ENCODE measurements around the gene DNM3. TPM values are rescaled to one million over a fixed set of nuclear protein-coding genes. Genes with fewer than 3 reads are reported as not detected.

DNM3 gene
- total and polyA plus RNA-seq, 2 experiments from 2014 or later, result 5.2 to 12.2 TPM

DNA sequence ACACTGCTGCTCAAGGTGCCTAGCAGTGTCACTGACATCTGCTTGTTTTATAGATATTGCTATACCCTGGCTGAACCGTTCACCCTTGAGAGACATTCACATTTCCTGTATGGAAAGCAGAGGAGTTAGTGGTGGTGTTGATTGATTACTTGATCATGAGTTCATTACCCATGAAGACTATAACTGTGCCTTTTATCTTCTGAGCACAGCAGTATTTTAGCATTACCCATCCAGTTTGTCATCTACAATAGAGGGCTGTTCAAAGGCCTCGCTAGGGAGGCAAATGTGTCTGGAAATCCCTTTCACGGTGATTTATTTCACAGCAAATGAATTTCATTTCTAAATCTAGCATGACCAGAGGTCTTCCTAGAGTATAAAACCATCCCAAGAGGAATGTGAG, 160.0 kb downstream of the DNM3 start:
- Mint-ChIP-seq H3K4me1 (no peaks in the 10 kb centered on the region), H3K9me3 (no peaks in the 10 kb centered on the region)

More for the DNA sequence above, 160.0 kb downstream of the DNM3 start:
- no peak overlapping the region for H3K4me2 ChIP-seq
- no peak overlapping the region for H3K4me3 Mint-ChIP-seq
- H3K27me3 ChIP-seq (ENCODE audit: insufficient read depth), result no peaks in the 10 kb centered on the region
- H3F3A ChIP-seq (replicated peaks; ENCODE audit: low read depth), result no peaks in the 10 kb centered on the region
- no peak overlapping the region for H3K27ac ChIP-seq (ENCODE audit: low read depth)
- no peaks in the 10 kb centered on the region for H3K36me3 ChIP-seq (ENCODE audit: insufficient read depth)
- H3K4me1 ChIP-seq (ENCODE audit: insufficient read depth), result no peaks in the 10 kb centered on the region
- DNase-seq (ENCODE audit: low spot score), result no peak
- no peak for TF ChIP-seq ZNF114 (CRISPR knock-in tag; IDR thresholded peaks at IDR 0.05)
- TF ChIP-seq EZH2phosphoT487 (IDR thresholded peaks at IDR 0.05; ENCODE audit: unreplicated experiment), result no peak
- no peak for TF ChIP-seq CREB1 (CRISPR knock-in tag; IDR thresholded peaks at IDR 0.05; ENCODE audit: low read depth)
- TF ChIP-seq, protein P1, sequence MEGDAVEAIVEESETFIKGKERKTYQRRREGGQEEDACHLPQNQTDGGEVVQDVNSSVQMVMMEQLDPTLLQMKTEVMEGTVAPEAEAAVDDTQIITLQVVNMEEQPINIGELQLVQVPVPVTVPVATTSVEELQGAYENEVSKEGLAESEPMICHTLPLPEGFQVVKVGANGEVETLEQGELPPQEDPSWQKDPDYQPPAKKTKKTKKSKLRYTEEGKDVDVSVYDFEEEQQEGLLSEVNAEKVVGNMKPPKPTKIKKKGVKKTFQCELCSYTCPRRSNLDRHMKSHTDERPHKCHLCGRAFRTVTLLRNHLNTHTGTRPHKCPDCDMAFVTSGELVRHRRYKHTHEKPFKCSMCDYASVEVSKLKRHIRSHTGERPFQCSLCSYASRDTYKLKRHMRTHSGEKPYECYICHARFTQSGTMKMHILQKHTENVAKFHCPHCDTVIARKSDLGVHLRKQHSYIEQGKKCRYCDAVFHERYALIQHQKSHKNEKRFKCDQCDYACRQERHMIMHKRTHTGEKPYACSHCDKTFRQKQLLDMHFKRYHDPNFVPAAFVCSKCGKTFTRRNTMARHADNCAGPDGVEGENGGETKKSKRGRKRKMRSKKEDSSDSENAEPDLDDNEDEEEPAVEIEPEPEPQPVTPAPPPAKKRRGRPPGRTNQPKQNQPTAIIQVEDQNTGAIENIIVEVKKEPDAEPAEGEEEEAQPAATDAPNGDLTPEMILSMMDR (conservative IDR thresholded peaks at IDR 0.05; ENCODE audit: low read depth in 2 of 2), result no peak
- no peak for TF ChIP-seq JUNB (IDR thresholded peaks at IDR 0.05; ENCODE audit: unreplicated experiment)
- TF ChIP-seq, protein P2, sequence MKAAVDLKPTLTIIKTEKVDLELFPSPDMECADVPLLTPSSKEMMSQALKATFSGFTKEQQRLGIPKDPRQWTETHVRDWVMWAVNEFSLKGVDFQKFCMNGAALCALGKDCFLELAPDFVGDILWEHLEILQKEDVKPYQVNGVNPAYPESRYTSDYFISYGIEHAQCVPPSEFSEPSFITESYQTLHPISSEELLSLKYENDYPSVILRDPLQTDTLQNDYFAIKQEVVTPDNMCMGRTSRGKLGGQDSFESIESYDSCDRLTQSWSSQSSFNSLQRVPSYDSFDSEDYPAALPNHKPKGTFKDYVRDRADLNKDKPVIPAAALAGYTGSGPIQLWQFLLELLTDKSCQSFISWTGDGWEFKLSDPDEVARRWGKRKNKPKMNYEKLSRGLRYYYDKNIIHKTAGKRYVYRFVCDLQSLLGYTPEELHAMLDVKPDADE (IDR thresholded peaks at IDR 0.05), result no peak
- no peak for TF ChIP-seq NANOG (IDR thresholded peaks at IDR 0.05; ENCODE audit: borderline replicate concordance)
- no peak for TF ChIP-seq POLR2AphosphoS5 (IDR thresholded peaks at IDR 0.05; ENCODE audit: low read depth)
- TF ChIP-seq ZNF331 (CRISPR knock-in tag; IDR thresholded peaks at IDR 0.05; ENCODE audit: low read depth), result no peak
- no peak for TF ChIP-seq STAT1 (IDR thresholded peaks at IDR 0.05; ENCODE audit: unreplicated experiment)
- TF ChIP-seq, protein P3, sequence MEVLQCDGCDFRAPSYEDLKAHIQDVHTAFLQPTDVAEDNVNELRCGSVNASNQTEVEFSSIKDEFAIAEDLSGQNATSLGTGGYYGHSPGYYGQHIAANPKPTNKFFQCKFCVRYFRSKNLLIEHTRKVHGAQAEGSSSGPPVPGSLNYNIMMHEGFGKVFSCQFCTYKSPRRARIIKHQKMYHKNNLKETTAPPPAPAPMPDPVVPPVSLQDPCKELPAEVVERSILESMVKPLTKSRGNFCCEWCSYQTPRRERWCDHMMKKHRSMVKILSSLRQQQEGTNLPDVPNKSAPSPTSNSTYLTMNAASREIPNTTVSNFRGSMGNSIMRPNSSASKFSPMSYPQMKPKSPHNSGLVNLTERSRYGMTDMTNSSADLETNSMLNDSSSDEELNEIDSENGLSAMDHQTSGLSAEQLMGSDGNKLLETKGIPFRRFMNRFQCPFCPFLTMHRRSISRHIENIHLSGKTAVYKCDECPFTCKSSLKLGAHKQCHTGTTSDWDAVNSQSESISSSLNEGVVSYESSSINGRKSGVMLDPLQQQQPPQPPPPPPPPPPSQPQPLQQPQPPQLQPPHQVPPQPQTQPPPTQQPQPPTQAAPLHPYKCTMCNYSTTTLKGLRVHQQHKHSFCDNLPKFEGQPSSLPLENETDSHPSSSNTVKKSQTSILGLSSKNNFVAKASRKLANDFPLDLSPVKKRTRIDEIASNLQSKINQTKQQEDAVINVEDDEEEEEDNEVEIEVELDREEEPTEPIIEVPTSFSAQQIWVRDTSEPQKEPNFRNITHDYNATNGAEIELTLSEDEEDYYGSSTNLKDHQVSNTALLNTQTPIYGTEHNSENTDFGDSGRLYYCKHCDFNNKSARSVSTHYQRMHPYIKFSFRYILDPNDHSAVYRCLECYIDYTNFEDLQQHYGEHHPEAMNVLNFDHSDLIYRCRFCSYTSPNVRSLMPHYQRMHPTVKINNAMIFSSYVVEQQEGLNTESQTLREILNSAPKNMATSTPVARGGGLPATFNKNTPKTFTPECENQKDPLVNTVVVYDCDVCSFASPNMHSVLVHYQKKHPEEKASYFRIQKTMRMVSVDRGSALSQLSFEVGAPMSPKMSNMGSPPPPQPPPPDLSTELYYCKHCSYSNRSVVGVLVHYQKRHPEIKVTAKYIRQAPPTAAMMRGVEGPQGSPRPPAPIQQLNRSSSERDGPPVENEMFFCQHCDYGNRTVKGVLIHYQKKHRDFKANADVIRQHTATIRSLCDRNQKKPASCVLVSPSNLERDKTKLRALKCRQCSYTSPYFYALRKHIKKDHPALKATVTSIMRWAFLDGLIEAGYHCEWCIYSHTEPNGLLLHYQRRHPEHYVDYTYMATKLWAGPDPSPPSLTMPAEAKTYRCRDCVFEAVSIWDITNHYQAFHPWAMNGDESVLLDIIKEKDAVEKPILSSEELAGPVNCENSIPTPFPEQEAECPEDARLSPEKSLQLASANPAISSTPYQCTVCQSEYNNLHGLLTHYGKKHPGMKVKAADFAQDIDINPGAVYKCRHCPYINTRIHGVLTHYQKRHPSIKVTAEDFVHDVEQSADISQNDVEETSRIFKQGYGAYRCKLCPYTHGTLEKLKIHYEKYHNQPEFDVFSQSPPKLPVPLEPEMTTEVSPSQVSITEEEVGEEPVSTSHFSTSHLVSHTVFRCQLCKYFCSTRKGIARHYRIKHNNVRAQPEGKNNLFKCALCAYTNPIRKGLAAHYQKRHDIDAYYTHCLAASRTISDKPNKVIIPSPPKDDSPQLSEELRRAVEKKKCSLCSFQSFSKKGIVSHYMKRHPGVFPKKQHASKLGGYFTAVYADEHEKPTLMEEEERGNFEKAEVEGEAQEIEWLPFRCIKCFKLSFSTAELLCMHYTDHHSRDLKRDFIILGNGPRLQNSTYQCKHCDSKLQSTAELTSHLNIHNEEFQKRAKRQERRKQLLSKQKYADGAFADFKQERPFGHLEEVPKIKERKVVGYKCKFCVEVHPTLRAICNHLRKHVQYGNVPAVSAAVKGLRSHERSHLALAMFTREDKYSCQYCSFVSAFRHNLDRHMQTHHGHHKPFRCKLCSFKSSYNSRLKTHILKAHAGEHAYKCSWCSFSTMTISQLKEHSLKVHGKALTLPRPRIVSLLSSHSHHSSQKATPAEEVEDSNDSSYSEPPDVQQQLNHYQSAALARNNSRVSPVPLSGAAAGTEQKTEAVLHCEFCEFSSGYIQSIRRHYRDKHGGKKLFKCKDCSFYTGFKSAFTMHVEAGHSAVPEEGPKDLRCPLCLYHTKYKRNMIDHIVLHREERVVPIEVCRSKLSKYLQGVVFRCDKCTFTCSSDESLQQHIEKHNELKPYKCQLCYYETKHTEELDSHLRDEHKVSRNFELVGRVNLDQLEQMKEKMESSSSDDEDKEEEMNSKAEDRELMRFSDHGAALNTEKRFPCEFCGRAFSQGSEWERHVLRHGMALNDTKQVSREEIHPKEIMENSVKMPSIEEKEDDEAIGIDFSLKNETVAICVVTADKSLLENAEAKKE (CRISPR knock-in tag; IDR thresholded peaks at IDR 0.05), result no peak
- TF ChIP-seq EZH2 (IDR thresholded peaks at IDR 0.05; ENCODE audit: low read depth, unreplicated experiment), result no peak
- TF ChIP-seq, protein P4, sequence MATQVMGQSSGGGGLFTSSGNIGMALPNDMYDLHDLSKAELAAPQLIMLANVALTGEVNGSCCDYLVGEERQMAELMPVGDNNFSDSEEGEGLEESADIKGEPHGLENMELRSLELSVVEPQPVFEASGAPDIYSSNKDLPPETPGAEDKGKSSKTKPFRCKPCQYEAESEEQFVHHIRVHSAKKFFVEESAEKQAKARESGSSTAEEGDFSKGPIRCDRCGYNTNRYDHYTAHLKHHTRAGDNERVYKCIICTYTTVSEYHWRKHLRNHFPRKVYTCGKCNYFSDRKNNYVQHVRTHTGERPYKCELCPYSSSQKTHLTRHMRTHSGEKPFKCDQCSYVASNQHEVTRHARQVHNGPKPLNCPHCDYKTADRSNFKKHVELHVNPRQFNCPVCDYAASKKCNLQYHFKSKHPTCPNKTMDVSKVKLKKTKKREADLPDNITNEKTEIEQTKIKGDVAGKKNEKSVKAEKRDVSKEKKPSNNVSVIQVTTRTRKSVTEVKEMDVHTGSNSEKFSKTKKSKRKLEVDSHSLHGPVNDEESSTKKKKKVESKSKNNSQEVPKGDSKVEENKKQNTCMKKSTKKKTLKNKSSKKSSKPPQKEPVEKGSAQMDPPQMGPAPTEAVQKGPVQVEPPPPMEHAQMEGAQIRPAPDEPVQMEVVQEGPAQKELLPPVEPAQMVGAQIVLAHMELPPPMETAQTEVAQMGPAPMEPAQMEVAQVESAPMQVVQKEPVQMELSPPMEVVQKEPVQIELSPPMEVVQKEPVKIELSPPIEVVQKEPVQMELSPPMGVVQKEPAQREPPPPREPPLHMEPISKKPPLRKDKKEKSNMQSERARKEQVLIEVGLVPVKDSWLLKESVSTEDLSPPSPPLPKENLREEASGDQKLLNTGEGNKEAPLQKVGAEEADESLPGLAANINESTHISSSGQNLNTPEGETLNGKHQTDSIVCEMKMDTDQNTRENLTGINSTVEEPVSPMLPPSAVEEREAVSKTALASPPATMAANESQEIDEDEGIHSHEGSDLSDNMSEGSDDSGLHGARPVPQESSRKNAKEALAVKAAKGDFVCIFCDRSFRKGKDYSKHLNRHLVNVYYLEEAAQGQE (IDR thresholded peaks at IDR 0.05; ENCODE audit: unreplicated experiment), result no peak
- no peaks in the 10 kb centered on the region for H3K36me3 Mint-ChIP-seq (ENCODE audit: low read depth)
- H3K9me2 ChIP-seq (ENCODE audit: insufficient read depth), result no peaks in the 10 kb centered on the region
- no peaks in the 10 kb centered on the region for H4K20me1 ChIP-seq (replicated peaks; ENCODE audit: insufficient read depth)
- H3K79me2 ChIP-seq (replicated peaks; ENCODE audit: insufficient read depth), result no peaks in the 10 kb centered on the region
- H2AFZ ChIP-seq, result no peak overlapping the region
- no peaks in the 10 kb centered on the region for H3K27me3 Mint-ChIP-seq (ENCODE audit: insufficient read depth, low read depth, poor library complexity)
- ATAC-seq, result no peak
- H3K4me3 ChIP-seq, result no peak overlapping the region
- H3K27ac Mint-ChIP-seq, result no peak overlapping the region
